Ectodermal cell (in vitro differentiated cells): Measurements from ENCODE around the gene CENPT.
"Not testable (repeated sequence)": the region's sequence is repeated elsewhere in the genome, so short reads cannot be mapped to it uniquely, and the experiment has no call there.

Experiments used
- H3K27ac ChIP-seq: 2 replicates; pipeline ENCODE4 v1.7.0; 2013; ENCODE audit warnings: mild to moderate bottlenecking, low read depth, low read length; ENCODE audit not compliant: insufficient read depth, poor library complexity, severe bottlenecking
- H3K27me3 ChIP-seq: 2 replicates; pipeline ENCODE4 v1.7.0; 2013; ENCODE audit warnings: mild to moderate bottlenecking, low read length; ENCODE audit not compliant: insufficient read depth, control insufficient read depth, poor library complexity, severe bottlenecking
- H3K36me3 ChIP-seq: one replicate; pipeline ENCODE4 v1.7.0; 2013; ENCODE audit warnings: low read length; ENCODE audit not compliant: control insufficient read depth, insufficient read depth
- H3K4me1 ChIP-seq: one replicate; pipeline ENCODE4 v1.7.0; 2013; ENCODE audit warnings: low read length; ENCODE audit not compliant: control insufficient read depth, insufficient read depth
- H3K4me3 ChIP-seq: 2 replicates; pipeline ENCODE4 v1.7.0; 2013; ENCODE audit warnings: low read depth, low read length, control low read depth; ENCODE audit not compliant: insufficient read depth
- H3K9me3 ChIP-seq: 2 replicates; pipeline ENCODE4 v1.7.0; 2013; ENCODE audit warnings: mild to moderate bottlenecking, low read length, moderate library complexity; ENCODE audit not compliant: control insufficient read depth
- WGBS, 2 experiments: methylation state at CpG; one replicate each; pipeline ENCODE4 v1.1.7; 2013; ENCODE audit warnings: missing lambda C conversion rate in 2 of 2; 5-methylcytosine and 5-hydroxymethylcytosine counted together

CENPT gene

DNA sequence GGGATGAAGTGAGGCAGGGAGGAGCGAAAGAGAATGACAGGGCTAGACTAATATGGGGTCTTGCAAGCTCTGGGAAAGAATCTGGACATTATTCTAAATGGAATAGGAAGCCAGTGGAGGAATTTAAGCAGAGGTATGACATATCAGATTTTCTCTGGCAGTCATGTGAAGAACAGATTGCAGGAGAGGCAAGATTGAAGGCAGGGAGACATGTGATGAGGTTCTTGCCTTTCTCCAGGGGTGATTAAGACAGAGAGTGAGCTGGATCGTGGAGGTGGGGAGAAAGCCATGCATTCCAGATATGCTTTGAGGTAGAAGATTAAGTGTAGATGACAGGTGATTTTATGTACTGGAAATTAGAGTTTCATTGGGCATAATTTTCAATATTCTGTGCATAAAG, 9.7 kb downstream of the CENPT start:
- no peaks in the 10 kb centered on the region for H3K27me3 ChIP-seq
- 88 to 96% methylated on average over 2 of the region's 2 CpGs for WGBS, 2 experiments

DNA sequence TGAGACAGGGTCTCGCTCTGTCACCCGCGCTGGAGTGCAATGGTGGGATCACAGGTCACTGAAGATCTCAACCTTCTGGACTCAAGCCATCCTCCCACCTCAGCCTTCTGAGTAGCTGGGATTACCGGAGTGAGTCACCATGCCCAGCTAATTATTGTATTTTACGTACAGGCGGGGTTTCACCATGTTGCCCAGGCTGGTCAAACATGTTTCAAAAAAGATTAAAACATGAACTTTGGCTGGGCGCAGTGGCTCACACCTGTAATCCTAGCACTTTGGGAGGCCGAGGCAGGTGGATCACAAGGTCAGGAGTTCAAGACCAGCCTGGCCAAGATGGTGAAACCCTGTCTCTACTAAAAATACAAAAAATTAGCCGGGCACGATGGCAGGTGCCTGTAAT, 10.3 kb downstream of the CENPT start:
- 90 to 92% methylated on average over 10 of the region's 10 CpGs for WGBS, 2 experiments
- H3K36me3 ChIP-seq, H3K27me3 ChIP-seq, H3K27ac ChIP-seq, H3K4me1 ChIP-seq, H3K4me3 ChIP-seq, H3K9me3 ChIP-seq: not testable (repeated sequence)

More for the DNA sequence above, 9.7 kb downstream of the CENPT start:
- Histone ChIP-seq H3K36me3 (no peaks in the 10 kb centered on the region), H3K4me1 (peaks cover 3% of the 10 kb centered on the region), H3K27ac (no peak overlapping the region), H3K9me3 (no peaks in the 10 kb centered on the region), H3K4me3 (no peak overlapping the region)

DNA sequence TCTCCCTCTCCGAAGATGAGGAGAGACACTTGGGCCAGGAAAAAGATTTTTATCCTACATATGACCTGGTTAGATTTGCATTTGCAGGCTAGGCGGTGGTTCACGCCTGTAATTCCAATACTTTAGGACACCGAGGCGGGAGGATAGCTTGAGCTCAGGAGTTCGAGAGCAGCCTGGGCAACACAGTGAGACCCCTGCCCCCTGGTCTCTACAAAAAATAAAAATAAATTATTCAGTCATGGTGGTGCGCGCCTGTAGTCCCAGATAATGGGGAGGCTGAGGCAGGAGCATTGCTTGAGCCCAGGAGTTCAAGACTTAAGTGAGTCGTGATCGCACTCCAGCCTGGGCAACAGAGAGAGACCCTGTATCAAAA, 13.3 kb downstream of the CENPT start:
- Histone ChIP-seq H3K9me3 (no peaks in the 10 kb centered on the region), H3K4me3 (peak overlapping the region; percentile 68), H3K27ac (no peak overlapping the region), H3K4me1 (peaks cover 10% of the 10 kb centered on the region), H3K27me3 (no peaks in the 10 kb centered on the region), H3K36me3 (peaks cover 7% of the 10 kb centered on the region)
- WGBS, 2 experiments = 90 to 95% methylated on average over 10 of the region's 10 CpGs

GRCh38 chr16:67833415-67834241, 13.9 kb downstream of the CENPT start:
- Histone ChIP-seq H3K27ac (no peak overlapping the region), H3K4me1 (peaks cover 10% of the 10 kb centered on the region), H3K4me3 (peak overlapping the region; percentile 68), H3K27me3 (no peaks in the 10 kb centered on the region), H3K36me3 (peaks cover 7% of the 10 kb centered on the region), H3K9me3 (no peaks in the 10 kb centered on the region)
- WGBS, 2 experiments = 2% methylated on average over 49 of the region's 49 CpGs

DNA sequence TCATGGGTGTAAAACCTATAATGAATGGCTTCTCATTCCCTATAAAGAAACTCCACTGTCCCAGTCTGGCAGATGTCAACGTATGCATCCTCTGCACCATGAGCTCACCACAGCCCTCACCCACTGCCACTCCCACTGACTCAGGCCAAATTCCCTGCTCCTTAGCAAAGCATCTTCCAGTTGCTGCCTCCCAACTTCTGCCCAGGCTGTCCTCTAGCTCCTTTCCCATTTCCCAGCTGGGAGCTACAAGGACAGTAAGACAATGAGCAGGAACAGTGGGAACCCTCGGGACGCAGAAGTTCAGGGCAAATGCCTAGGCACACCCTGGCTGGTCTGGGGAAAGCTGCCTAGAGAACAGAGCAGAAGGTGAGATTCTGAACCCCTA, 14.5 kb downstream of the CENPT start:
- peak overlapping the region; percentile 68 for H3K4me3 ChIP-seq
- peaks cover 7% of the 10 kb centered on the region for H3K36me3 ChIP-seq
- no peaks in the 10 kb centered on the region for H3K9me3 ChIP-seq
- WGBS, 2 experiments = 17 to 20% methylated on average over 3 of the region's 3 CpGs
- H3K4me1 ChIP-seq = peaks cover 10% of the 10 kb centered on the region
- no peaks in the 10 kb centered on the region for H3K27me3 ChIP-seq
- H3K27ac ChIP-seq = no peak overlapping the region

GRCh38 chr16:67828651-67829050, 18.8 kb downstream of the CENPT start:
- Histone ChIP-seq H3K4me3 (no peak overlapping the region), H3K27me3 (no peaks in the 10 kb centered on the region), H3K27ac (no peak overlapping the region), H3K4me1 (peaks cover 10% of the 10 kb centered on the region), H3K9me3 (no peaks in the 10 kb centered on the region), H3K36me3 (peaks cover 12% of the 10 kb centered on the region)
- 95 to 96% methylated on average over 4 of the region's 4 CpGs for WGBS, 2 experiments

DNA sequence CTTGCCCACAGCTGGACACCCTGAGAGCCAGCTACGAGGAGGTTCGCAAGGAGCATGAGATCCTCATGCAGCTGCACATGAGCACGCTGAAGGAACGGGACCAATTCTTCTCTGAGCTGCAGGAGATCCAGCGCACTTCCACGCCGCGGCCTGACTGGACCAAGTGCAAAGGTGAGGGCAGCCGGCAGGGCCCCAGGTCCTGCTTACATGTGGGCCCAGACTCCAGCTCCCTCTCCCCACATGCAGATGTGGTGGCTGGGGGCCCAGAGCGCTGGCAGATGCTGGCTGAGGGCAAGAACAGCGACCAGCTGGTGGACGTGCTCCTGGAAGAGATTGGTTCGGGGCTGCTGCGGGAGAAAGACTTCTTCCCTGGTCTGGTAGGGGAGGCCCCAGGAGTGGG, 21.6 kb downstream of the CENPT start:
- H3K4me1 ChIP-seq = no peaks in the 10 kb centered on the region
- no peaks in the 10 kb centered on the region for H3K27me3 ChIP-seq
- H3K27ac ChIP-seq = no peak overlapping the region
- no peak overlapping the region for H3K4me3 ChIP-seq
- peaks cover 12% of the 10 kb centered on the region for H3K36me3 ChIP-seq
- 95 to 96% methylated on average over 14 of the region's 14 CpGs for WGBS, 2 experiments
- H3K9me3 ChIP-seq = no peaks in the 10 kb centered on the region

DNA sequence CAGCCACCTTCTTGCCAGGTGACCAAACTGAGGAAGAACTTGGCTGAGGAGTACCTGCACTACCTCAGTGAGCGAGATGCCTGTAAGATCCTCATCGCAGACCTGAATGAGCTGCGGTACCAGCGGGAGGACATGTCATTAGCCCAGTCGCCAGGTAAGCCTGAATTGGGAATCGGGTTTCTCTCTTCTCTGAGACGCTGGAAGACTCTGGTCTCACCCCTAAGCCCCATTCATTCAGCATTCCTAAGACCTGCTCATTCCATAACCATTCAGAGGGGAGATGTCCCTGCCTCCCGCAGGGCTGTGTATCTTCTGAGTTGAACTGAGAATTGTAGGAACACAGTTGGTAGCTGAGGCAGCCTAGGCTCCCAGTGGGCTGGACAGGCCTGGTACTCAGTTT, 22.4 kb downstream of the CENPT start:
- no peak overlapping the region for H3K4me3 ChIP-seq
- WGBS, 2 experiments = 82% methylated on average over 8 of the region's 8 CpGs
- peaks cover 11% of the 10 kb centered on the region for H3K36me3 ChIP-seq
- no peak overlapping the region for H3K27ac ChIP-seq
- no peaks in the 10 kb centered on the region for H3K27me3 ChIP-seq
- H3K9me3 ChIP-seq = no peaks in the 10 kb centered on the region
- no peaks in the 10 kb centered on the region for H3K4me1 ChIP-seq

DNA sequence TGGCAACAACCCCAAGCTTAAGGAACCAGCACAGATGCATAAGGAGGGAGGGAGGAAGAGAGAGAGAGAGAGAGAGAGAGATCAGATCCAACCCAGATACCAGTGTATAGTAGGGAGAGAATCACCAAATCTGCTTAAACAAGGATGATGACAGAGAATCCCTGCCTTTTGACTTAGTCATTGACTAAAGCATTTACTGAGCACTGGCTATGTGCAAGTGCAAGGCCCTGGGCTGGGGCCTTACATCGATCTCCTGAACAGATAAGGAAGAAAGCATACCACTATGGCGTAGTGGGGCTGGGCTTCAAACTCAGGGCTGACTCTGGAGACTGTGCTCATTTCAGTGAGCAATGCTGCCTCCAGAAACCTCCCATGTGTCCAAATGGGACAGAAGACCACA, 25.0 kb downstream of the CENPT start:
- Histone ChIP-seq H3K27me3 (no peaks in the 10 kb centered on the region), H3K4me3 (no peak overlapping the region), H3K27ac (no peak overlapping the region), H3K9me3 (no peaks in the 10 kb centered on the region), H3K4me1 (no peaks in the 10 kb centered on the region), H3K36me3 (peaks cover 5% of the 10 kb centered on the region)
- 93 to 94% methylated on average over 2 of the region's 2 CpGs for WGBS, 2 experiments

DNA sequence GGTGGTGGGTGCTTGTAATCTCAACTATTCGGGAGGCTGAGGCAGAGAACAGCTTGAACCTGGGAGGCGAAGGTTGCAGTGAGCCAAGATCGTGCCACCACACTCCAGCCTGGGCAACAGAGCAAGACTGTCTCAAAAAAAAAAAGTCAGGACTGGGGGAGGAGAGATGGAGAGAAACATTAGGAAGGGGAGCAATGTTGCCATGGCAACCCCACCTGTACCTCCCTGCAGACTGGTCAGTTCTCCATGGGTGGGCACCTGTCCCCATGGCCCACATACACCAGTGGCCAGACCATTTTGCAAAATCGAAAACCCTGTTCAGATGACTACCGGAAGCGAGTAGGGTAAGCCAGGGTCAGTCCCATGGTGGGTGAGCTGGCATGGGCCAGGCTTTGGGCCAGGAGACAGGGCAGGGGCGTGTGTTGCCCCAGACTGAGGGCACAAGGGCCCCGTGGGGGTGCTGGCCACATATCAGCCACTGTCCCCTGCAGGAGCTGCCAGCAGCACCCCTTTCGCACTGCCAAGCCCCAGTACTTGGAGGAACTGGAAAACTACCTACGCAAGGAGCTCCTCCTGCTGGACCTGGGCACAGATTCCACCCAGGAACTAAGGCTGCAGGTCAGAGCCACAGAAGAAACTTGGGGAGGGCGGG, 26.8 kb downstream of the CENPT start:
- H3K4me3 ChIP-seq = no peak overlapping the region
- no peaks in the 10 kb centered on the region for H3K27me3 ChIP-seq
- H3K27ac ChIP-seq = no peak overlapping the region
- H3K36me3 ChIP-seq = no peaks in the 10 kb centered on the region
- no peaks in the 10 kb centered on the region for H3K9me3 ChIP-seq
- H3K4me1 ChIP-seq = no peaks in the 10 kb centered on the region
- 91 to 92% methylated on average over 11 of the region's 11 CpGs for WGBS, 2 experiments
